ENCODE measurements around the gene CARD11.

GRCh38 chr7:3063016-3063753 is 19.5 kb upstream of the CARD11 start:
- TF ChIP-seq, protein P1, sequence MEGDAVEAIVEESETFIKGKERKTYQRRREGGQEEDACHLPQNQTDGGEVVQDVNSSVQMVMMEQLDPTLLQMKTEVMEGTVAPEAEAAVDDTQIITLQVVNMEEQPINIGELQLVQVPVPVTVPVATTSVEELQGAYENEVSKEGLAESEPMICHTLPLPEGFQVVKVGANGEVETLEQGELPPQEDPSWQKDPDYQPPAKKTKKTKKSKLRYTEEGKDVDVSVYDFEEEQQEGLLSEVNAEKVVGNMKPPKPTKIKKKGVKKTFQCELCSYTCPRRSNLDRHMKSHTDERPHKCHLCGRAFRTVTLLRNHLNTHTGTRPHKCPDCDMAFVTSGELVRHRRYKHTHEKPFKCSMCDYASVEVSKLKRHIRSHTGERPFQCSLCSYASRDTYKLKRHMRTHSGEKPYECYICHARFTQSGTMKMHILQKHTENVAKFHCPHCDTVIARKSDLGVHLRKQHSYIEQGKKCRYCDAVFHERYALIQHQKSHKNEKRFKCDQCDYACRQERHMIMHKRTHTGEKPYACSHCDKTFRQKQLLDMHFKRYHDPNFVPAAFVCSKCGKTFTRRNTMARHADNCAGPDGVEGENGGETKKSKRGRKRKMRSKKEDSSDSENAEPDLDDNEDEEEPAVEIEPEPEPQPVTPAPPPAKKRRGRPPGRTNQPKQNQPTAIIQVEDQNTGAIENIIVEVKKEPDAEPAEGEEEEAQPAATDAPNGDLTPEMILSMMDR (IDR thresholded peaks at IDR 0.05; ENCODE audit: poor library complexity, severe bottlenecking) = no peak
- TF ChIP-seq EZH2 (IDR thresholded peaks at IDR 0.05; ENCODE audit: borderline replicate concordance, insufficient read depth, low read length, poor library complexity, severe bottlenecking) (no peak), TAF1 (IDR thresholded peaks at IDR 0.05; ENCODE audit: low read depth) (no peak), POLR2AphosphoS5 (IDR thresholded peaks at IDR 0.05) (no peak), EP300 (conservative IDR thresholded peaks at IDR 0.05; ENCODE audit: poor library complexity, severe bottlenecking) (no peak), SMC3 (conservative IDR thresholded peaks at IDR 0.05; ENCODE audit: poor library complexity) (no peak)
